B cell (primary cell): ENCODE data around the gene RAB3C. TPM values are rescaled to one million over a fixed set of nuclear protein-coding genes. Genes with fewer than 3 reads are reported as not detected.

Experiments used
- ATAC-seq: fragments of 200-7000 bp; cut with Tn5 transposase; one replicate; pipeline ENCODE4 v1.10.0; 2021; ENCODE audit warnings: low read depth, mild to moderate bottlenecking, moderate number of reproducible peaks, moderate library complexity
- CTCF ChIA-PET: fragments of 350-600 bp; sonication (Branson Sonifier 250); formaldehyde crosslinking; loops from one replicate; lab custom pipeline; 2021; ENCODE audit warnings: antibody characterized with exemption, inconsistent platforms; lab: Charles Lee
- POLR2A ChIA-PET: fragments of 350-600 bp; sonication (Branson Sonifier 250); formaldehyde crosslinking; loops from one replicate; lab custom pipeline; 2021; ENCODE audit warnings: antibody characterized with exemption; lab: Charles Lee
- DNase-seq: peaks from one replicate; pipeline ENCODE4 v3.0.0; 2013
- H2AFZ ChIP-seq: 2 replicates; pipeline ENCODE4 v1.6.1; 2012; ENCODE audit warnings: mild to moderate bottlenecking, low read depth, low read length; ENCODE audit not compliant: insufficient read depth, poor library complexity, severe bottlenecking
- H3K27ac ChIP-seq, 2 donors: 1 replicate in 1 of 2; 2 replicates in 1 of 2; pipeline ENCODE4 v1.5.1; 2012 to 2013; ENCODE audit warnings: low read length in 2 of 2, mild to moderate bottlenecking in 2 of 2, moderate library complexity in 1 of 2
- H3K27me3 ChIP-seq, 4 experiments: fragments of 200-600 bp in 1 of 4; sonication (generic) in 1 of 4; replicated peaks in 1 of 4; 1 replicate in 2 of 4; 2 replicates in 2 of 4; pipeline versions ENCODE4 v1.6.1 to v1.7.0; 2013 to 2016; ENCODE audit warnings: low read length in 3 of 4, mild to moderate bottlenecking in 2 of 4, mixed read lengths in 1 of 4, moderate library complexity in 1 of 4; ENCODE audit not compliant: insufficient read depth in 4 of 4, control insufficient read depth in 3 of 4; ENCODE audit errors: control extremely low read depth in 1 of 4
- H3K36me3 ChIP-seq, 2 experiments: replicated peaks in 1 of 2; 1 replicate in 1 of 2; 2 replicates in 1 of 2; pipeline versions ENCODE4 v1.6.1 to v1.7.1; 2013; ENCODE audit warnings: low read length in 1 of 2; ENCODE audit not compliant: insufficient read depth in 2 of 2, control insufficient read depth in 1 of 2; ENCODE audit errors: control extremely low read depth in 1 of 2, extremely low read depth in 1 of 2
- H3K4me1 ChIP-seq, 2 donors: fragments of 200-600 bp in 1 of 2; sonication (generic) in 1 of 2; 1 replicate in 1 of 2; 2 replicates in 1 of 2; pipeline versions ENCODE4 v1.5.1 to v1.6.1; 2013 to 2017; ENCODE audit warnings: low read length in 2 of 2; ENCODE audit not compliant: control insufficient read depth in 2 of 2, insufficient read depth in 2 of 2
- H3K4me2 ChIP-seq: replicated peaks from 2 replicates; pipeline ENCODE3; 2012; ENCODE audit warnings: mild to moderate bottlenecking, low read depth, low read length; ENCODE audit not compliant: poor library complexity, severe bottlenecking
- H3K4me3 ChIP-seq, 5 experiments: fragments of 200-600 bp in 1 of 5; sonication (generic) in 1 of 5; 1 replicate in 3 of 5; 2 replicates in 2 of 5; pipeline versions ENCODE4 v1.5.1 to v1.7.0; 2011 to 2016; ENCODE audit warnings: low read length in 4 of 5, mild to moderate bottlenecking in 4 of 5, low read depth in 2 of 5, control low read depth in 1 of 5, moderate library complexity in 1 of 5; ENCODE audit not compliant: insufficient read depth in 1 of 5; ENCODE audit errors: control extremely low read depth in 1 of 5, extremely low read depth in 1 of 5
- H3K79me2 ChIP-seq: fragments of 200-600 bp; sonication (generic); one replicate; pipeline ENCODE4 v1.6.0; 2016; ENCODE audit warnings: low read length; ENCODE audit not compliant: control insufficient read depth, insufficient read depth
- H3K9ac ChIP-seq: fragments of 200-600 bp; sonication (generic); 2 replicates; pipeline ENCODE4 v1.6.1; 2017; ENCODE audit warnings: mild to moderate bottlenecking, low read length, moderate library complexity
- H3K9me3 ChIP-seq, 3 donors: one replicate each; pipeline versions ENCODE4 v1.6.1 to v1.7.1; 2013; ENCODE audit warnings: low read length in 2 of 3; ENCODE audit not compliant: control insufficient read depth in 2 of 3, insufficient read depth in 1 of 3; ENCODE audit errors: control extremely low read depth in 1 of 3
- H4K20me1 ChIP-seq: 2 replicates; pipeline ENCODE4 v1.6.0; 2012; ENCODE audit warnings: mild to moderate bottlenecking, low read length; ENCODE audit not compliant: insufficient read depth, control insufficient read depth, poor library complexity, severe bottlenecking
- H3K27ac Mint-ChIP-seq: one replicate; pipeline ENCODE4 v1.8.0; 2021; ENCODE audit warnings: mixed read lengths
- H3K27me3 Mint-ChIP-seq: one replicate; pipeline ENCODE4 v1.8.0; 2021; ENCODE audit warnings: mixed read lengths
- H3K4me1 Mint-ChIP-seq: one replicate; pipeline ENCODE4 v1.8.0; 2021; ENCODE audit warnings: mixed read lengths
- H3K4me3 Mint-ChIP-seq: one replicate; pipeline ENCODE4 v1.8.0; 2021; ENCODE audit warnings: mixed read lengths
- H3K9me3 Mint-ChIP-seq: one replicate; pipeline ENCODE4 v1.8.0; 2022; ENCODE audit warnings: mixed read lengths; ENCODE audit not compliant: insufficient read depth
- CTCF ChIP-seq: fragments of 200-600 bp; IDR thresholded peaks from one replicate; pipeline ENCODE4 v1.8.0; 2022; ENCODE audit warnings: antibody characterized with exemption, mild to moderate bottlenecking
- EZH2 ChIP-seq: IDR thresholded peaks from 2 replicates; pipeline ENCODE4 v1.6.1; 2012; ENCODE audit warnings: borderline replicate concordance, low read depth, mild to moderate bottlenecking, moderate library complexity, low read length; ENCODE audit not compliant: insufficient read depth, poor library complexity, severe bottlenecking
- WGBS: methylation state at CpG from one replicate; pipeline ENCODE4 v1.1.5; 2013; ENCODE audit warnings: missing lambda C conversion rate; ENCODE audit not compliant: insufficient coverage; 5-methylcytosine and 5-hydroxymethylcytosine counted together
- intact Hi-C: fragments of 100-400 bp; cut with micrococcal nuclease; formaldehyde crosslinking; loops from one replicate; pipeline ENCODE4 v1.10.0; 2022
- polyA plus RNA-seq: library from polyadenylated mRNA; depleted of rRNA; stranded (reverse); fragments of >200 nt; gene quantifications from 2 replicates; pipeline ENCODE4 v1.2.3, GENCODE V29; 2012
- total RNA-seq, 2 donors: library from RNA; stranded (reverse); fragments of 120-200 nt in 1 of 2; gene quantifications; 1 replicate in 1 of 2; 2 replicates in 1 of 2; pipeline versions ENCODE4 v1.2.3 to v1.2.4, GENCODE V29; 2013 to 2022

RAB3C gene
- total and polyA plus RNA-seq, 2 donors (not counting 1 experiment from before 2014, with no cell fraction given) = 0.20 to 0.58 TPM

DNA sequence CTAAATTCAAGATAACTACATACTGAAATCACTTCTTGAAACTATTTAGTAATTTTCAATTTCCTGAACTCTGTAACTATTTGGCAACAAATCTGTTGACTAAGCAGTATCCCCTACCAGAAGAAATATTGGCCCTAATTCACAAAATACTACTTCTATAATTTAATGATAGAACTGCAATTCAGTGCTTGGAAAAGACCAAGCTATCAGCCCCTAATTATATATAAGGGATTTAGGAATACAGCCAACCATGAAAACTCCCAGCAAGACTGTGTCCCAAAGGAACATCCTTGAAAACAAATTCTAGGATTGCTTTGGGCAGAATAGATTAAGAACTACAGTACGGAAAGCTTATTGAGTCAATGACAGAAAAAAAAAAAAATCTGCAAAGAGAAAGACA is 169.2 kb downstream of the RAB3C start:
- ATAC-seq (no peak), DNase-seq (no peak)
- Mint-ChIP-seq H3K27me3 (no peaks in the 10 kb centered on the region), H3K4me3 (no peak overlapping the region), H3K27ac (no peak overlapping the region), H3K9me3 (no peaks in the 10 kb centered on the region), H3K4me1 (no peaks in the 10 kb centered on the region)
- intact Hi-C loops = no loop called here
- Histone ChIP-seq H3K36me3 (no peaks in the 10 kb centered on the region), H3K27me3 (no peaks in the 10 kb centered on the region), H3K9me3 (no peaks in the 10 kb centered on the region), H3K4me1 (no peaks in the 10 kb centered on the region), H3K9ac (no peak overlapping the region), H3K4me2 (no peak overlapping the region), H3K27ac (no peak overlapping the region), H3K79me2 (no peaks in the 10 kb centered on the region), H4K20me1 (no peaks in the 10 kb centered on the region), H2AFZ (no peak overlapping the region), H3K4me3 (no peak overlapping the region)
- TF ChIP-seq CTCF (no peak), EZH2 (no peak)
- 60% methylated on average over 1 of the region's 1 CpG for WGBS
- ChIA-PET POLR2A (no interaction called here), CTCF (no interaction called here)

GRCh38 chr5:58753446-58753845 is 170.6 kb downstream of the RAB3C start:
- no peak overlapping the region for H3K4me2 ChIP-seq
- no peak overlapping the region for H3K4me3 ChIP-seq
- no peak overlapping the region for H3K27ac ChIP-seq
- no peaks in the 10 kb centered on the region for H3K36me3 ChIP-seq
- intact Hi-C loops = no loop called here
- H3K79me2 ChIP-seq = no peaks in the 10 kb centered on the region
- H3K4me1 Mint-ChIP-seq = peaks cover 1% of the 10 kb centered on the region
- no peak for DNase-seq
- POLR2A ChIA-PET = no interaction called here
- H3K4me3 Mint-ChIP-seq = no peak overlapping the region
- CTCF ChIA-PET = no interaction called here
- H3K9me3 Mint-ChIP-seq = no peaks in the 10 kb centered on the region
- H3K27me3 Mint-ChIP-seq = no peaks in the 10 kb centered on the region
- H3K27ac Mint-ChIP-seq = no peak overlapping the region
- H3K9me3 ChIP-seq = no peaks in the 10 kb centered on the region
- ATAC-seq = no peak
- H2AFZ ChIP-seq = no peak overlapping the region
- TF ChIP-seq CTCF = no peak
- TF ChIP-seq EZH2 = no peak
- no peaks in the 10 kb centered on the region for H3K27me3 ChIP-seq
- no peaks in the 10 kb centered on the region for H4K20me1 ChIP-seq
- 100% methylated on average over 1 of the region's 5 CpGs for WGBS
- no peaks in the 10 kb centered on the region for H3K4me1 ChIP-seq
- no peak overlapping the region for H3K9ac ChIP-seq
